Heart left ventricle (tissue), 16 donors: ENCODE data around the gene CX3CL1. TPM values are rescaled to one million over a fixed set of nuclear protein-coding genes. Genes with fewer than 3 reads are reported as not detected.
A peak's percentile ranks its signal among the peaks of the same experiment; 100 is the strongest.
"Not testable (repeated sequence)": the region's sequence is repeated elsewhere in the genome, so short reads cannot be mapped to it uniquely, and the experiment has no call there.

Experiments used
- ATAC-seq, 4 donors: fragments of 200-7000 bp; cut with Tn5 transposase; one replicate each; pipeline ENCODE4 v1.9.1; 2020 to 2022; ENCODE audit warnings: moderate library complexity in 4 of 4, mild to moderate bottlenecking in 3 of 4, moderate number of reproducible peaks in 1 of 4
- DNase-seq, 5 donors: peaks; one replicate each; pipeline ENCODE4 v3.0.0-alpha.2; 2020
- H3K27ac ChIP-seq, 12 donors: fragments of 200-600 bp; sonication (generic) in 4 of 12; one replicate each; pipeline versions ENCODE4 v1.5.0 to v1.8.0; 2016 to 2022; ENCODE audit warnings: mild to moderate bottlenecking in 2 of 12
- H3K27me3 ChIP-seq, 9 donors: fragments of 200-600 bp; sonication (generic) in 2 of 9; one replicate each; pipeline versions ENCODE4 v1.5.1 to v1.8.0; 2016 to 2022; ENCODE audit warnings: mild to moderate bottlenecking in 3 of 9
- H3K36me3 ChIP-seq, 9 donors: fragments of 200-600 bp; sonication (generic) in 2 of 9; one replicate each; pipeline versions ENCODE4 v1.5.0 to v1.8.0; 2018 to 2022; ENCODE audit warnings: mild to moderate bottlenecking in 2 of 9
- H3K4me1 ChIP-seq, 12 donors: fragments of 200-600 bp; sonication (generic) in 4 of 12; one replicate each; pipeline versions ENCODE4 v1.5.0 to v1.8.0; 2016 to 2022; ENCODE audit warnings: mild to moderate bottlenecking in 3 of 12
- H3K4me3 ChIP-seq, 12 donors: fragments of 200-600 bp; sonication (generic) in 4 of 12; one replicate each; pipeline versions ENCODE4 v1.5.0 to v1.8.0; 2017 to 2022; ENCODE audit warnings: mild to moderate bottlenecking in 9 of 12, moderate library complexity in 4 of 12
- H3K9me3 ChIP-seq, 12 donors: fragments of 200-600 bp; sonication (generic) in 4 of 12; one replicate each; pipeline versions ENCODE4 v1.5.0 to v1.8.0; 2016 to 2022; ENCODE audit warnings: mild to moderate bottlenecking in 1 of 12
- POLR2A ChIP-seq, 2 donors: fragments of 450-650 bp; IDR thresholded peaks; one replicate each; pipeline ENCODE4 v1.6.1; 2017; ENCODE audit warnings: antibody characterized with exemption in 2 of 2, mild to moderate bottlenecking in 2 of 2, moderate library complexity in 2 of 2
- WGBS, 4 donors: extraction: QIAGEN DNeasy Blood & Tissue Kit in 2 of 4; methylation state at CpG; one replicate each; pipeline versions ENCODE4 v1.1.5 to v1.1.7; 2013 to 2018; 5-methylcytosine and 5-hydroxymethylcytosine counted together
- intact Hi-C, 10 donors: fragments of 100-400 bp; cut with DNase I; formaldehyde crosslinking; loops; one replicate each; pipeline versions ENCODE4 v1.11.1 to v1.14.2; 2022
- polyA plus RNA-seq, 2 donors: library from polyadenylated mRNA; stranded (reverse); fragments of 200-250 nt; gene quantifications; one replicate each; pipeline ENCODE4 v1.2.3, GENCODE V29; 2013
- total RNA-seq, 9 donors: library from RNA; depleted of rRNA in 2 of 9; stranded (reverse); fragments of >200 nt in 2 of 9; fragmentation: NEBNext Ultra II Directional in 3 of 9; extraction: Animal tissue kit (Norgen Biotek cat#: 25700) in 3 of 9; gene quantifications; one replicate each; pipeline versions ENCODE4 v1.1.0 to v1.2.4, GENCODE V29; 2016 to 2023
- TF ChIP-seq, protein P1 (sequence below), 12 donors: fragments of 200-600 bp; sonication (generic) in 4 of 12; IDR thresholded peaks; one replicate each; pipeline versions ENCODE4 v1.5.0 to v1.8.0; 2018 to 2022; ENCODE audit warnings: antibody characterized with exemption in 12 of 12, mild to moderate bottlenecking in 5 of 12
- donor health status: ischemic (EF 13 %, LVEDD 7.1; RV severe dilation, severe dysfunction).
- donor health status: healthy with polysubstance abuse.
- donor health status: DM: no; HTN: yes; CAD: no.
- donor health status: DM: no; HTN: no; CAD: no.
- donor health status: ischemic (EF 25% LVEDD 6.9; RV normal size, moderate dysfunction).
- donor health status: ischemic (EF 25% LVEDD 5.7; RV mildly dilated, moderate dysfunction).
- donor health status: healthy.
- donor health status: DM: yes; HTN: yes; CAD: no.
- donor health status: ischemic (EF 35%, LVEDD 5.7; RV mildly dilated, moderate dysfunction).
- donor health status: nonischemic (EF 11% LVEDD 7.7; RV severe dilation, severe dysfunction).
- donor health status: DM: yes; HTN: yes; CAD: no.
- donor health status: PGD.
- donor health status: ischemic (EF 29% LVEDD 5.4; RV normal size, mild dysfunction).
- donor health status: nonischemic (EF 23%, LVEDD 6.1; RV moderate dilation, normal function).

Gene CX3CL1
- total and polyA plus RNA-seq, 11 donors = 8.3 to 59.5 (median 15.4) TPM

- Histone ChIP-seq H3K36me3 (peaks cover 0 to 6% (median 0%) of the 10 kb centered on the region in 9 donors), H3K4me1 (peaks cover 0 to 58% (median 12%) of the 10 kb centered on the region in 12 donors), H3K9me3 (no peaks in the 10 kb centered on the region), H3K27me3 (no peaks in the 10 kb centered on the region), H3K4me3 (peak overlapping the region; percentile 30 to 88 (median 68)), H3K27ac (peak overlapping the region; percentile 84 to 97 (median 90))
- DNase-seq (no peak), ATAC-seq (peak in 1 of 4 donors; percentile 26)
- TF ChIP-seq POLR2A (IDR thresholded peaks at IDR 0.05) = no peak
- TF ChIP-seq, protein P1, sequence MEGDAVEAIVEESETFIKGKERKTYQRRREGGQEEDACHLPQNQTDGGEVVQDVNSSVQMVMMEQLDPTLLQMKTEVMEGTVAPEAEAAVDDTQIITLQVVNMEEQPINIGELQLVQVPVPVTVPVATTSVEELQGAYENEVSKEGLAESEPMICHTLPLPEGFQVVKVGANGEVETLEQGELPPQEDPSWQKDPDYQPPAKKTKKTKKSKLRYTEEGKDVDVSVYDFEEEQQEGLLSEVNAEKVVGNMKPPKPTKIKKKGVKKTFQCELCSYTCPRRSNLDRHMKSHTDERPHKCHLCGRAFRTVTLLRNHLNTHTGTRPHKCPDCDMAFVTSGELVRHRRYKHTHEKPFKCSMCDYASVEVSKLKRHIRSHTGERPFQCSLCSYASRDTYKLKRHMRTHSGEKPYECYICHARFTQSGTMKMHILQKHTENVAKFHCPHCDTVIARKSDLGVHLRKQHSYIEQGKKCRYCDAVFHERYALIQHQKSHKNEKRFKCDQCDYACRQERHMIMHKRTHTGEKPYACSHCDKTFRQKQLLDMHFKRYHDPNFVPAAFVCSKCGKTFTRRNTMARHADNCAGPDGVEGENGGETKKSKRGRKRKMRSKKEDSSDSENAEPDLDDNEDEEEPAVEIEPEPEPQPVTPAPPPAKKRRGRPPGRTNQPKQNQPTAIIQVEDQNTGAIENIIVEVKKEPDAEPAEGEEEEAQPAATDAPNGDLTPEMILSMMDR (IDR thresholded peaks at IDR 0.05) = no peak
- WGBS, 4 donors = 42 to 66% (median 58%) methylated on average over 5 to 9 of the region's 9 CpGs
- intact Hi-C loops = loop anchor here in 9 of 10 donors (5.0 to 10.0 kb wide), 6 partner anchors 37 to 72 kb away; no protein-coding TSS in a partner anchor
These were observed 1.8 kb downstream of the CX3CL1 start for GRCh38 chr16:57374067-57374534.

- H3K9me3 ChIP-seq, ATAC-seq, DNase-seq, H3K27me3 ChIP-seq: not testable (repeated sequence)
- Histone ChIP-seq H3K36me3 (peaks cover 0 to 15% (median 0%) of the 10 kb centered on the region in 9 donors), H3K27ac (peak overlapping the region in 6 of 12 donors; percentile 84 to 96 (median 88)), H3K4me3 (peak overlapping the region in 9 of 12 donors; percentile 61 to 88 (median 73)), H3K4me1 (peaks cover 0 to 67% (median 20%) of the 10 kb centered on the region in 12 donors)
- 76 to 86% (median 82%) methylated on average over 8 of the region's 8 CpGs for WGBS, 4 donors
- intact Hi-C loops = loop anchor here in 9 of 10 donors (5.0 to 10.0 kb wide), 6 partner anchors 37 to 73 kb away; no protein-coding TSS in a partner anchor
These were observed 2.7 kb downstream of the CX3CL1 start for GRCh38 chr16:57374925-57375465.

DNA sequence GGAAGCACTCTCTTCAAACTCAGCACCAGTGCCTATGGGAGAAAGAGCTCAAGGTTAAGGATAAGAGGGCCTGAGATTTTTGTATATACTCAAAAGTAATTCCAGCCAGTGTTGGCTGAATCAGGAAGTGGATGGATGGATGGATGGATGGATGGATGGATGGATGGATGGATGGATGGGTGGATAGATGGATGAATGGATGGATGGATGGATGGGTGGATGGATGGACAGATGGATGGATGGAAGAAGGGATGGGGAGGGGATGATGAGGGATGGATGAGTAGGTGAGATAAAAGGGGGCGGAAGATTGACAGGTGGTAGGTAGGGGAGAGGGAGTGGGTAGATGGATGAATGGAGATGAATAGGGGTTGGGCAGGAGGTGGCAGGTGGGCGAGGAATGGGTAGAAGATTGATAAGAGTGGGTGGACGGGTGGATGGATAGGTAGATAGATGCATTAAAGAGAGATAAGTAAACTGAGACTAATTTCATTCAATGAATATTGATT, 4.1 kb downstream of the CX3CL1 start:
- H3K9me3 ChIP-seq = no peaks in the 10 kb centered on the region
- intact Hi-C loops = loop anchor here in 2 of 10 donors (2.0 to 10.0 kb wide), 2 partner anchors 38 to 62 kb away; no protein-coding TSS in a partner anchor
- H3K4me3 ChIP-seq = peak overlapping the region in 5 of 12 donors; percentile 10 to 85 (median 62)
- no peaks in the 10 kb centered on the region for H3K27me3 ChIP-seq
- ATAC-seq = no peak
- TF ChIP-seq, protein P1 (IDR thresholded peaks at IDR 0.05) = no peak
- TF ChIP-seq POLR2A (IDR thresholded peaks at IDR 0.05) = no peak
- no peak overlapping the region for H3K27ac ChIP-seq
- H3K4me1 ChIP-seq = peaks cover 0 to 77% (median 31%) of the 10 kb centered on the region in 12 donors
- WGBS, 4 donors = 89 to 92% (median 90%) methylated on average over 3 of the region's 3 CpGs
- DNase-seq = no peak
- peaks cover 0 to 23% (median 0%) of the 10 kb centered on the region in 9 donors for H3K36me3 ChIP-seq

GRCh38 chr16:57377080-57377841, 5.0 kb downstream of the CX3CL1 start:
- TF ChIP-seq, protein P1 (IDR thresholded peaks at IDR 0.05) = no peak
- no peak for TF ChIP-seq POLR2A (IDR thresholded peaks at IDR 0.05)
- Histone ChIP-seq H3K36me3 (peaks cover 0 to 31% (median 0%) of the 10 kb centered on the region in 9 donors), H3K27ac (no peak overlapping the region), H3K4me3 (peak overlapping the region in 4 of 12 donors; percentile 7 to 15 (median 11)), H3K27me3 (no peaks in the 10 kb centered on the region), H3K4me1 (peaks cover 0 to 73% (median 28%) of the 10 kb centered on the region in 12 donors), H3K9me3 (no peaks in the 10 kb centered on the region)
- ATAC-seq = no peak
- 52 to 82% (median 60%) methylated on average over 5 of the region's 5 CpGs for WGBS, 4 donors
- intact Hi-C loops = loop anchor here in 2 of 10 donors (2.0 to 10.0 kb wide), 2 partner anchors 38 to 62 kb away; no protein-coding TSS in a partner anchor
- no peak for DNase-seq
